ENCODE measurements around the gene MBP.

Gene MBP

DNA sequence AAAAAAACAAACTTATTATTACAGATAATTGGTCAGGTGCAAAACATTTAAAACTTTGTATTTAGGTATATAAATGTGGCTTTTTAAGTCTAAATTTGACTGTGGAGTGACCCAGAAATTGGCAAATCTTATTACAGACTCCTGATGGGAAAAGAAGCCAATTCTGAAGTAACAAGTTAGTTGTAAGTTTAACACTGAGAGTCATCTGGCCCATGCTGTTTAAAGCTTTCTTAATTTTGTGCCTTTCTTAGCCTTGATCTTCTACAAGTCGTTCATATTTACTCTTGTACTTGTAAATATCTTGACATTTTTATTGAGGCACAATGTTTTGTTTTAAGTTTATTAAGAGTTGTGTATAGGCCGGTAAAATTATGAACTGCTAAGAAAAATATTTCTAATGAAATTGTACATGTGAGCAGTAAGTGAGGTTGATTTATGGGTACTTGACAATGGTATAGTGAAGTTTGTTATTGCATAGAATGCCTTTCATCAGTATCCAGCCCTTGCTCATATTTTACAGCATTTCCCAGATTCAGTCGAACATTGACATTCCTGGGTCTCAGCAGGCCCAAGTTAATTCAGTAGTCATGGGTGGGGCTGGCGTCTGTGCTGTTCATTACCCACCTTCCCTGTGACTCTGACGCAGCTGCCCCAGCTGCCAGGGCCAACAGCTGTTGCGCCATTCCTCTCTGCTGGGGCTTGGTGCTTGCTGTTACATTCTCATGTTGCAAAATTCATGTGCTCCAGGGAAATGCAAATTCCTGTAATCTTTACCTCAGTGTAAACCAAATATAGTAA, 188.8 kb downstream of the MBP start:
- no peak for DNase-seq (ENCODE audit: low read depth)

DNA sequence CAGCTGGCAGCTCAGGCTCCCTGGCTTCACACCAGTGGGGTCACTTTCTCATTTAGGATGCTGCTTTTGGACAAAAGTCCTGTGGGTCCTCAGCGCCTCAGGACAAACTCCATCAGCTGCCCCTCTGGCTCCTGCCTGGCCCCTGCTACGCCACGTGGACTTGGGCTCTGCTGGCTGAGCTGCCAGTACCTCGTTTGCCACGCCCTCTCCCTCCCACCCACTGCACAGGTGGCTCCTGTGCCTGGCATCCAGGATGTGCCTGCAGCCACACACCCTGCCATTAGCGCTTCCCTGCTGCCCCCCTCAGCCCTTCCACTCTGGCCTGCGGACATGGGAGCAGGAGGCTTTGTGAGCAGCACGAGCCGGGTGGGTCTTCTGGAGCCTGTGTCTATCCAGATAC, 191.3 kb downstream of the MBP start:
- DNase-seq (ENCODE audit: low read depth): no peak

DNA sequence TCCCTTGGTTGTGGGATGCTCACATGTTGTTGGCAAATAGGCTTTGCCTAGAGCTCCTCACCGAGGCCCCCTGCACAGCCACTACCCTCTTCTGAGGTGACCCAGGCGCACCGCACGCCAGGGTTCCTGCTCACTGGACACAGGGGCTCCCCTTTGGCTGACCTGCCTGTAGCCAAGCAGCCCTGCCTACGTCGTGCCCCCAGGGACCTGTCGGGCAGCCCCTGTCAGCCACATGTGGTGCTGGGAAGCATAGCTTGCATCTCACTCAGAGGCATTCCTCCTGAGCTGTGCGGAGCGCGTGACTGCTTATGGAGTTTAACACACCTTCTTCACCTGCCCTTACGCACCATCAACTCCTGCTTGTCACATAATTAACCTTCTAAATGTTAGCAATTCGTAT, 194.0 kb downstream of the MBP start:
- DNase-seq (ENCODE audit: low read depth): no peak

DNA sequence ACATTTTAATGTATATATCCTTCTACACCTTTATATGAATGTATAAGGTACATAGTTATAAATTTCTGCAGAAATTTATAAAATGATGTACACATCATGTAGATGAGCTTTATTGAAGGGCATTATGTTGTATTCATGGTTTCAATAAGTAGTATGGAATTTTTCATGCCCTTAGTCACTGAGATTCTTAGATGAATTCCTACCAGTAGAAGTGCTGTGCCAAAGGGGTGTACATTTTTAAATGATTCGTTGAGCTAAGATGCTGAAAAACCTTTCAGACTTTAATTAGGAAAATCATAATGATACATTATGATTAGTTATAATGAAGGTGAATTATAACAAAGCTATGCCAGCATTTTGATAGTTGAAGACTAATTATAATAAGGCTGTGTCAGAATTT, 195.0 kb downstream of the MBP start:
- no peak for DNase-seq (ENCODE audit: low read depth)

DNA sequence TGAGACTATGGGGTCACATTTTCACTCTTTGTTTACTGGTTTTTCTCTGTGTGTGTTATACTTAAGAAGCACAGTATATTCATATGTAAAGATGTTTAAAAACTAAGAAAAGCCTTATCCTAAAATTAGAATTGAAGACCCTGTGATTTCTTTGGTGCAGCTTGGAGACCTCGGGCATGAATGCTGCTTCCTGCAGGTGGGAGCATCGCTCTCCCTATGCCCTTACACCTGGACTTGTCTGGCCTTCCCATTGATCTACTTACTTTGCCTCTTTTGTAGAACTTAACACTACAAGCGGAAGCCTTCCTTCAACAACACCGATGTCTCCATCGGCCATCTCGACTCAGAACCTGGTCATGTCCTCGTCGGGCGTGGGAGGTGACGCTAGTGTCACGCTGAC, 195.7 kb downstream of the MBP start:
- DNase-seq (ENCODE audit: low read depth): no peak

DNA sequence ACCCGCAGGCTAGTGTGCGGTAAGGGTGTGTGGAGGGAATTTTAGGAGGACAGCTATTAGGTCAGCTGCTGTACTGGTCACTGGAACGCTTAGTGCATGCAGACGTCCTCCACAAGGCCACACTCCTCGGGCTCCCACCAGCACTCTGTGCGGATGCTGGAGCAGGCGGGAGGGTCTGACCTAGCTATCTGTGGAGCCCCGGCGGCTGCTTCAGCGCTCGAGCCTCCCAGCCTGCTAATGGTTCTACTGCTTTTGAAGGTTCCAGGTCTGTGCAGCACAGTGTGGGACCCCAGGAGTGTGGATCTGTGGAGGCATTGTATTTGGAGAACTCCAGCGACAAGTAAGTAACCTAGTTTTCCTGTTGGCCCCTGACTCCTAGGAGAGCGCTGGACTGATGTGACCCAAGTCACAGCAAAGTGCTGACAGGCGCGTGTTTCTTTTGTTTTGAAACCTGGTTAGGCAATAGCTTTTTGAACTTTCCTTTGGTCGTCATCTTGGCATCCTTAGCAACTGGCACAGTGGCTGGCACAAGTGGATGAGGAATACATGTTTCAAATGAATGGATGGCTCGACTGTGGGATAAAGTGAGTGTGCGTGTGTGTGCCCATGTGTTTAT, 196.8 kb downstream of the MBP start:
- DNase-seq (ENCODE audit: low read depth): no peak

DNA sequence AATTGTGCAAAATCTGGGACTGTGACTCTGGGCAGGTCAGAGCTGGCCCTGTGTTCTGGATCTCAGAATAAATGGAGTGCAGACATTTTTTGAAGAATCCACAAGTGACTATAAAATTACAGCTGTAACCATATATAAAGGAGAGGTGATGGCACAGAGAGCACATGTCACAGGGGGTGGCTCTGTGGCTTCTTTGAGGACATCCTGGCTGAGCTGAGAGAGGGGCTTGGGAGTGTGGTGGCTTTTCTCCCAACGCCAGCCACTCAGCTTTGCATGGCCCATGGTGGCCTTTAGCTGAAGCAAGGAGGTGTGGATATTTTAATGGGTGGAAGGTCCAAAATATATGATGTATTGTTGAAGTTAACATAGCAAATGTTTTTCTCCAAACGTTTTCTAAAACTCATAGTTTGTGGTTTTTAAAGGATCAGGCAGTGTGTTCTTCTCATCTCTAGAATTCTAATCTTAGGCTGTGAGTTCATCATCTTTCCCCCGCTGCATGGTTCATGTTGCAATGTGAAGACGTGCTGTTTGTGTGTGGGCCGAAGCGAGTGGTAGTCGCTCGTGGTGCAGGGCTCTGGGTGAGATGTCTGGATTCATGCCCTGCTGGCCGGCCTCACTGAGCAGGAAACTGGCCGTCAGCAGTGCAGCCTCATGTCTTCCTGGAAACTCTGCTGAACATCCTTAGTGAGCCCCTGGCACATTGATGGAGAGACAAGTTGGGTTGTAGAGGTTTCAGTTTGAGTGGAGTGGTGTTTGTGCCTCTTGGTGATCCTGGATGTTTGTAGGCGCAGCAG, 200.4 kb downstream of the MBP start:
- no peak for DNase-seq (ENCODE audit: low read depth)

DNA sequence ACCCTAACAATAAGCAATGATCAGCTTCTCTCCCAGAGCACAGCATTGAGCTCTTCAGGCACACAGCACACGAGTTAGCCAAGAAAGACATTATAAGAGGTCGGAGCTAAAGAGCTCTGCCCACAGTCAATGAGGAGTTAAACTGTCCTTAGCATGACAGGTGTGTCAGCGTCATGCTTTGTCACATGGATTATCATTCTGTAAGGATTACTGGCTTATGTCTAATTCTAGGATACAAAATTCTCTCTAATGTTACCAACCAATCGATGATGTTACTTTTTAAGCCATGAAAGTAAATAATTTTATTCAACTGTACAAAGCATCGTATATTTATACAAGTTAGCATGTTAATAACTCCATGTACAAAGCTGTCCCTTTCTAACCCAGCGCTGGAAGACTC, 201.4 kb downstream of the MBP start:
- DNase-seq (ENCODE audit: low read depth): no peak
